GM18498 (cell line): ENCODE data around the gene PFKFB1.
"Not testable (repeated sequence)": the region's sequence is repeated elsewhere in the genome, so short reads cannot be mapped to it uniquely, and the experiment has no call there.

Experiments
- ATAC-seq: cut with Tn5 transposase; IDR thresholded peaks from one replicate; pipeline ENCODE4 v1.9.1; 2021; ENCODE audit warnings: mild to moderate bottlenecking, moderate library complexity; ENCODE audit not compliant: unreplicated experiment

The PFKFB1 gene

DNA sequence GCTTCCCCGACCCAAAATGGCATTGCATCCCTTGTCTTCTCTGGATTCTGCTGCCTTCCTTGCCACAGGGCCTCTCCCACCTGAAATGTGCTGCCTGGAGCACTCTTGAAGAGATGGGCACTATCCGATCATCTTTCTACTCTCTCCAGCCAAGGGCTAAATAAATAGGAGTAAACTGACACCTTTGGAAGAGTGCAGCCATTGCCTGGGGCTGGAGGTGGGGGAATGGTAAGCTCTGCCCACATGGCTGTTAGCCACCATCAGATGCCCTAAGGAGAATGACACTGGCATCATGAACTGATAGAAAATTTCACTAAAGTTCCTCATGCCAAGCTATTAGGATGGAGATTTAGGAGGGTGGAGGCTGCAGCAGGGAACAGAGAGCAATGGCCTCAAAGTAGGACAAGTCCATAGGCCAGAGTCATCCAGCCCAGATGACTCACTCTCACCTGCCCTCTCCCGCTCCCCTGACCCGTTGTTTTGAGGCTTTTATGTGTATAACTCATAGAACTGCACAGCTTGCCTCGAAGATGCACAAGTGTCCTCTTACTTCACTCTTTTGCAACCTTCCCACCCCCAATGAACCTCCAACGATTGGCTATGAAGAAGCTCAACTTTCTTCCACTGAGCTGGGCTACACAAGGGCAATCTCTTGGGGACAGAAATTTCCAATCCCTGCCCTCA is 822 bp upstream of the PFKFB1 start:
- ATAC-seq, result no peak

DNA sequence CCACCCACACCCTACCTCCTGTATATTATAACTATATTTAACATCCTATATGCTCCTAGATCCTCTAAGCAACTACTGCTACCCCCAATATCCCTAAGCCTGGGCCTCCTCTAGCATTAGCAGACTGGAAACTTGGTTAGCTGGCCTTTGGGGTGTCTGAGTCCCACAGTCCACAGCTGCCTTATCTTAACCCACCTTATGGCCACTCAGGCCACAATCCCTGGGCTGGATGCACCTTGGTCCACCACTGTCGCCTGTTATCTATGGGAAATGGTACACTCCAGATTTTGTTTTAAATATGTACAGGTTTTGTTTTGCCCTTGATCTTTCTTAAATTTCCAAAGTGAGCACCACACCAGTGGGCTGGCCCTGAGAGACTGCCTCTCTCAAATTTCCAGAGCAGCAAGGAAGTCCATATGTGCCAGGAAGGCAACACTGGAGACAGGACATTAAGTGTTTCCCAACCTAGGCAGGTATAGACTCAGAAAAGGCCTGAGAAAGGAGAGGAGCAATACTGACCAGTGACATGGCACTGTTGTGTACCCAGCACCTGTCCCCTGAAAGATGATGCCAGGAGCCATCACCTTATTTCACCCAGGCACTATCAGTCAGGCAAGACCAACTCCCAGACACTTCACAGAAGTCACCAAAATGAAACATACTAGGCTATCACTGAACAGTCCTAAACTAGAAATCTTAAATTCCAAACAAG is 921 bp downstream of the PFKFB1 start:
- ATAC-seq, result no peak

DNA sequence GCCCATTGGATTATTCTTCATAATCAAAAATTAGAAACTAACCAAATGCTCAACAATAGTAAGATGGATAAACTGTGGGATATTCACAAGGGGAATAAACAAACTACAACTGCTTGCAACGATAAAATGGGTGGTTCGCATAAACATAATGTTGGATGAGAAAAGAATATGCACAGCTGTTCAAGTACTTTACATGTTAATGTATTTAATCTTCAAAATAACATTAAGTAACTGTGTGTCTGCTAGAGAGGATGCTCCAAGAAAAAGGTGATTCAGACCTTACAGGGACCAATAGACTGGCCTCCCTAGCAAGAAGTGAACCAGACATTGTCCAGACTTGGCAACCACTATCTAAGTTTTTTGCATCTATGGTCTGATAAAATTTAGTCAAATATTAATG is 2.3 kb downstream of the PFKFB1 start:
- ATAC-seq, result no peak

DNA sequence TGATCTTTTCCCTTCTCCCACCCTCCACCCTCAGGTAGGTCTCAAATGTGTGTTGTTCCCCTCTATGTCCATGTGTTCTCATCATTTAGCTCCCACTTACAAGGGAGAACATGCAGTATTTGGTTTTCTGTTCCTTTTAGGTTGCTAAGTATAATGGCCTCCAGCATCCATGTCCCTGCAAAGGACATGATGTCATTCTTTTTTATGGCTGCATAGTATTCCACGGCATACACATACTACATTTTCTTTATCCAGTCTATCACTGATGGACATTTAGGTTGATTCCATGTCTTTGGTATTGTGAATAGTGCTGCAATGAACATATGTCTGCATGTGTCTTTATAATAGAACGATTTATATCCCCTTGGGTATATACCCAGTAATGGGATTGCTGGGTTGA is 10.7 kb downstream of the PFKFB1 start:
- not testable (repeated sequence) for ATAC-seq

DNA sequence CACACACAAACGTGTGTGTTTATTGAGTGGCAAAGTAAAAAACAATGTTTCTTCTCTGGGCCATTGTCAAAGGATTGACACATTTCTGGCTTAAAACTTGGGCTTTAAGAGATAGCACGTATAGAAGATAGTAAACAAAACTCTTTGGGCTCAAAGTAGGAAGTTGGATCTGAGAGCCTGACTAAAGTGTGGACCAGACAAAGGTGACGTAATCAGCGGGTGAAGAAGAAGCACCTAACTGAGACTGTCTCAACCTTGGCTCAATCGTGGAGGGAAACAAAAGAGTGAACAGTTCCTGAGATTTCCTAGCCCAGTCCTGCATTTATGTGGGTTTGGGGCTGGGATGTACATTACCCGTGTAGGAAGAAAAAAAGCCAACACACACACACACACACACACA is 13.7 kb downstream of the PFKFB1 start:
- ATAC-seq, result no peak

DNA sequence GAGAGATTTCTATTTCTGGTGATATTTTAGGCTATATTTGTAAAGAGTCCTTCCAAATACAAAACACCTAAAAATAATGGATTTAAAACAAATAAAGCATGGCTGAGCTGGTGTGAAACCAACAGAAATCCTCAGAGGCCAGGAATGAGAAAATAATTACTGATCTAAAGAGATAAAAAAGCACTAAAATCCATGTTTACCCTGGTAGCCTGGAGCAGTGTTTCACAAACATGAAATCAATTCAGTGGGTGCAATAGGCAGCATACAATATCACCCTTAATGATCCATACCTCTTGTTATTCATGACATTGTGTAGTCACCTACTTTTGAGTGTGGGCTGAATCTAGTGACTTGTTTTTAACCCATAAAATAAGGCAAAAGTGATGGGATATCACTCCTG is 14.6 kb downstream of the PFKFB1 start:
- ATAC-seq, result no peak

DNA sequence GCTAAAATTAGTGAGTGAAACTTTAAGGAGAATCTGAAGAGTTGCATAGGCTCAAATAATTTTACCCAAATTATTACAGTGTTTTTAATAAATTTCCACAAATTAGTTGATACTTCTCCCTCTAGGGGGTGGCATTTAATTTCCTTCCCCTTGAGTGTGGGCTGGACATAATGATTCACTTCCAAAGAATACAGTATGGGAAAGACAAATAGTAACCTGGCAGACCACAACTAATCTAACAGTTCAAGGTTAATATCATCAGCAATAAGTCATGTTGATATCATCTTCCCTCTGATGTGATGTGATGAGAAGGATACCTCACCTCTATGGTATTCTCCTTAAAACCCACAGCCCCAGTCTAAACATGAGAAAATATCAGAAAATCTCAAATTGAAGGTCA is 15.5 kb downstream of the PFKFB1 start:
- ATAC-seq, result no peak

DNA sequence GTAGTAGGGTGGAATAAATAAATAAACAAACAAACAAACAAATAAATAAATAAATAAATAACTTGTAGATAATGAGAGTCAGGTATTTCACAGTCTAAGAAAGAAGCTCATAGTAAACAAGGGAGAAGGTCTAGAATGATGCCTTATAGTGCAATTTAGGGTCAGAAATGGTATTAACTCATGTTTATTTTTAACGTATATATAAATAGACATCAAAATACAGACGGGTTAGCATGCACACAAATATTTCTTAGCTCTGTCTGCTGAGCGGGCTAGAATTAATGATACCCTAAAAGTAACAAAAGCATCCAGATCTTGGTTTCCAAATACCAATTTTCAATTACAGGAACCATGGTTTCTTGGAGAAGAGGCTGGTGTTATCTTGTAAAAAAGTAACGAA is 16.6 kb downstream of the PFKFB1 start:
- ATAC-seq, result no peak

DNA sequence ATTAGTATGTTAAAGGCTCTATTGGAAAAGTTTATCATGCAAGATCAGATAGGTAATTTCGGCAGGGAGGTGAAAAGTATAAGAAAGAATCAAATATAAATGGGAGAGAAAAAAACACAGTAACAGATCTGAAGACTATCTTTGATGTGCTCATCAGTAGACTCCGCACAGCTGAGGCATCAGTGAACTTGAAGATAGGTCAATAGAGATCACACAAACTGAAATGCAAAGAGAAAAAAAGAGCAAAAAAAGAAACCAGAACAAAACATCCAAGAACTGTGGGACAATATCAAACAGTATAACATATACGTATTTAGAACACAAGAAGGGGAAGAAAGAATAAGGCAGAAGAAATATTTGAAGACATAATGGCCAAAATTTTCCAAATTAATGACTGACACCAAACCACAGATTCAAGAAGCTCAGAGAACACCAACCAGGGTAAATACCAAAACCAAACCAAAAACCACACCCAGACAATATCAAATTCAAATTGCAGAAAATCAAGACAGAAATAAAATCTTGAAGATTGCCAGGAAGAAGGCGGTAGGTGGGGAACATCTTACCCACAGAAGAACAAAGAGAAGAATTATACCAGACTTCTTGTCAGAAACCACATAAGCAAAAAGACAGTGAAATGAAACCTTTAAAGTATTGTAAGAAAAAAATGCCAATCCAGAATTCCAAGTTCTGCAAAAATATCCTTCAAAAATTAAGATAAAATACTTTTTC is 29.1 kb downstream of the PFKFB1 start:
- no peak for ATAC-seq

DNA sequence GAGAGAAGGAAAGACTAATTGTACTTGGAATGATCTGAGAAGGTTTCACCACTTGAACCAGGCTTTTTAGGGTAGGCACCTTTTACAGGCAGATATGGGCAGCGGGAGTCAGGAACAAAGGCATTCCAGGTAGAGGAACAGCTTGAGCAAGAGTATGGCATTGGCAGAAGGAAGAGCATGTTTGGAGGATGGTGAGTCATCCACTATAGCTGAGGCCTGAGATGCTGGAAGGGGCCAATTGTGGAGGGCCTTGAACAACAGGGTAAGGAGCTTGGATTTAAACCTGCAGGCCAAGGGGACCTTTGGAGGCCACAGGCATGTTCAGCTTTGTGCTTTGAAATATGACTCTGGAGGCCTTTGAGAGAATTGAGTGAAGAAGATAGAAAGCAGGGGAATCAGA is 32.2 kb downstream of the PFKFB1 start:
- no peak for ATAC-seq

DNA sequence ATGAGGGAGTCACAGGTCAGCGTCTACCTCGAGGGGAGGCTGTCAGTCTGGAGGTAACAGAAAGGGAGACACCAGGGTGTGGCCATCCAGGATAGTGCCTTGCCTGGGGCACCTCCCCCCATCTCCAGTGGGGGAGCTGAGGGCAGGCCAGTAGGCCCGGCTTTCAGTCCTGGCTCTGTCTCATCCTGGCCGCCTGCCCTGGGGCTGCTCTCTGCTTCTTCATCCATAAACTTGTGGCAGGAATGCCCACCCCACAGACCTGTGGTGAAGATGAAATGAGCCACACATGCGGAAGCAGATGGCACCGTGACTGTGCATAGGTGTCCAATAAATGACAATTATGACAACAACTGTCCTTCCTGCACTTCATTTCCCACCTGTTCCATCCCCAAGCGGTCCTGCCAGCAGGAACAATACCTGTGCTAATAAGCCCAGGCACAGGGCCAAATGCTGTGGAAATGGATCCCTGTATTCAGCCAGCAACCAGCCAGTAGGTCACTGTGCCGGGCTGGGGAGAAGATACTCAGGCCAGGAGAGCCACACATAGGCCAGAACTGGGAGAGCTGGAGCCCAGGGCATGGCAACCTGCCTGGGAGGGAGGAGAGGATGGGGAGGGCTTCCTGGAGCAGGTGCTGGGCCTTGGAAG is 43.1 kb downstream of the PFKFB1 start:
- ATAC-seq, result no peak

DNA sequence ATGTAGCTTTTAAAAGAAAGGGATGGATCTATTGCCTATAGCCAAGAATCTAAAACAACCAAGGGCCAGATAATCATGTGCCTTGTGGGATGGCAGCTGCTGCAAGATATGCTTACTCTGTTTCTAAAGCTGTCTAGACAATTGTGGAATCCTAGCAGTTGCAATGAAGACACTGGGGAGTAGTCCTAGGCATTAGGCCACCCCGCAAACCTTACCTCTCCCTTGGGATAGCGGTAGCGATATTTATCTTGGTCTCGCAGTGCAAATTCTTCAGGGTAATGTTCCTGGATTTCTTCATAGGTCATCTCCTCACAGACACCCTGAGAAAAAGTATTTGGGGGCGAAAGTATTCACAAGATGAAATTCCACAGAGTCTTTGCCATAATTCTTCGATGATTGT is 48.8 kb downstream of the PFKFB1 start:
- no peak for ATAC-seq

DNA sequence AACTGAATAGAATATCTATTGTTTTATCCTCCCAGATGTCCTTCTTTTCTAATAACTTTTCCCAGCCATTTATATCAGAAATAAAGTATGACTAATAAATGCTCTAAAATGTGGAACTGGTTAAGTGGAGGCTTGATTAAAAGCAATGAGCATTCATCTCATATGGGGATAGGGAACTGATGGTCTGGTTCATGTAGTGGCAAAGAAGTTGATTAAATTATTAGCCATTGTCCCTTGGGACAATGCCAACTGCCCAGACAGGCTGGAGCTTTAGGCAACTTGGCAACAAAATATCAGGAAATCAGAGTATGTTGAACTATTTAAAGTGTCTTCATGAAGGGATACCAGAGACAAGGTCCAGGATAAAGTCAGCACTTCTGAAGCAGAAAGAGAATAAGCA is 49.2 kb downstream of the PFKFB1 start:
- no peak for ATAC-seq

DNA sequence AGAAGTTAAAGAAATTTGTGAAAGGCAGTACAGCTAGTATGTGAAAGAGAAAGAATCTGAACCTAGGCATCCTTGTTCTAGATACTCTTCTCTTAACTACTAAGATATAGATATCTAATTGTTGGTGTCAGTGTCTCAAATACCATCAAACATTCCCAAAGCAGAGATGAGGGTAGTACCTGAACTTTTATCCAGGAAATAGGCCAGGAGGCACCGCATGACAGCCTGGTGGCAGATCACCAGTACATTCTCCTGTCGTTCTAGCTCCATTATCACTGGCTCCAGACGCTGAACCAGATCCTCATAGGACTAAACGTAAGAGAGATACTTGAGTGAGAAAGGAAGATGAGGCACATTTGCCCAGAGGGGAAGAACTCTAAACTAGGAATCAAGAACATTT is 56.6 kb downstream of the PFKFB1 start:
- ATAC-seq, result no peak

DNA sequence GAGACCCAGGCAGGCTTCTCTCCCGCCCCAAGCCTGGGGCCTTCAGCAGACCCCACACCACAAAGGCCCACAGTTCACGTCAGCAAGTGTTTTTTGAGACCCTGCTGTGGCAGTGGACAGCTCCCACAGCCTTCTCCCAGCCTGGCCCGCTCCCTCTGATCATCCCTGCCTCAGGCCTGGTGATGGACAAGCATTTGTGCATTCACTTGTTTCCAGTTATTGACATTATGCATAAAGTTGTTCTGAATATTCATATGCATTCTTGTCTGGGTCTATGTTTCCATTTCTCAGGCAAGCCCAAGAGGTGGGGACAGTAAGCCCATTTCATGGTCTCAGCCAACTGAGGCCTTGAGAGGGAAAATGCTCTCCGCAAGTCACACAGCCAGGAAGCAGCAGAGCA is 58.7 kb downstream of the PFKFB1 start:
- no peak for ATAC-seq

DNA sequence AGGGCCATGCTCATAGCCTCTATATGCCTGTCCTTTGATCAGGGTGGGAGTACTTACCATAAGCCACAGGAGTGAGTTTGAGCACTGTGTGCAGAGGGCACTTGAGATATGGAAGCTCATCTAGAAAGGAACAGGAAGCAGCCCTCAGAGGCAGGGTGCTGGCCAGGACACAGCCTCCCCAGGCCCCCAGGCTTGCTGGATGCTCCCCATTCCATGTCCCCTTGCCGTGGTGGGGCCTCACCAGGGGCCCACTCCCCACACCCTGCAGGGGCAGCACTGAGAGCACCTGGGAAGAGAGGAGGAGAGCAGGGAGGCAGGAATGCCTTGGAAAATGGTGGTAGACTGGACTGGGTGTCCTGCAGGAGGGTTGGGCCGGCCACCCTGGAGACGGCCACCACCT is 59.1 kb downstream of the PFKFB1 start:
- no peak for ATAC-seq

DNA sequence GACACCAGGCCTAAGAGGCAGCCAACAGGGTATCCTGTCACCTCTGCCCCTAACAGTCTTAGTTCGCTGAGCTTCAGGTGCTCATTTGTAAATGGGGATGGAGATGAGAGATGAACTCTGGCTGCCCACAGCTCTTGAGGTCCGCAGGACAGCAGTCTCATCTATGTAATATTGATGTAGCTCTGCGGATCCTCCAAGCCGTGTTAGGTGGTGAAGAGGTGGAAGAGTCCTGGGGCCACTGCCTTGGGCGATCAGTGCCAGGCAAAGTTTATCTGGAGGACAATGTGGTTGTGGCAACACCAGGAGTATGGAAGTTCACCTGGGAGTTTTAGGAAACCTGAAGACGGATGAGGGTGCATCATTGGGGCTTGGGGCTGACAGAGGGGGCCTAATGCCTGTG is 59.9 kb downstream of the PFKFB1 start:
- no peak for ATAC-seq

DNA sequence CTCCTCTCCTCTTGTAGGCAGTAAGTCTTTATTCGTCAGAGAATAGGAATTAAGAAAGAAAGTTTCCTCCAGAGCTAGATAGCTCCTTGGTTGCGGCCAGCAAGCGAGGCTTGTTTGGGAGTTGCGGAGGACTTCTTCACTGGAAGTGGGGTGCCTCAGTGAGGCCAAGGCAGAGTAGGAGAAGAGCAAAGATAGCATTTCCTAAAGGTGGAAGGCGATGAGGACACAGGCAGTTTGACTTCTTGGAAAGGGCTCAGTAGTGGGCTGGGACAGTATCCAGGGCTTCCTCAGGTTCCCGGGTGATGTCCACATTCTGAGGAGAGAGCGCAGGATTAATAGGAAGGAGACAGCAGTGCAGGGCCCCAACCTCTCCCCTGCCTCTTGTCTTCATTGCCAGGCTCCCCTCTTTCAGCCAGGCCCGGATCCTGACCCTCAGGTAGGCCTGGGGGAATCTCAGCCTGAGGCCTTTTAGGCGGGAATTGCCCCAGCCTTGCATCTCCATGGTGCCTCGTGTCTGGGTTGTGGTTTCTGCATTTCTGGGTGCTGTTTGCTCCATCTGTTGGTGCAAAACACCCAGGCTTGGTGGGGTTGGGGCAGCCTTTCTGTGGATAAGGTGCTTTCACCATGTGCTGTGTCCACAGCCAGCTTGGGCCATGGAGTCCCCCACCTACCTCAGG is 60.7 kb downstream of the PFKFB1 start:
- ATAC-seq, result no peak

DNA sequence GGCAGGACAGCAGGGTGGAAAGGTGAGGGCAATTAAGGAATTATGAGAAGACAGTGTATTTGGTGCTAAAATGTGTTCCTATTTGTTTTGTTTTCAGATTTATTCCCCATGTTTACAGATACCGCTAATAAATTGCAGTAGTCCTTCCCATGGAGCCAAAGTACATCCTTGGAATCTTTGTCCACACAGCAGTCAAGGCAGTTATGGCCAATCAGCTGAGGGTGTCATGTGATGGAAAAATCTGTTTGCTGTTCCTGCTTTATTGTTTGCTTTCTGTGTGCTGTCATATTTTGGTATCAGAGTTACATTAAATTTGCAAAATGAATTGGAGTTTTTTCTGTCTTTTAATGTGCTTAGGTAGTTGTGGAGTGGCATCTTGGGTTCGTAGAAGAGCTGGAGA is 62.9 kb downstream of the PFKFB1 start:
- ATAC-seq, result no peak

DNA sequence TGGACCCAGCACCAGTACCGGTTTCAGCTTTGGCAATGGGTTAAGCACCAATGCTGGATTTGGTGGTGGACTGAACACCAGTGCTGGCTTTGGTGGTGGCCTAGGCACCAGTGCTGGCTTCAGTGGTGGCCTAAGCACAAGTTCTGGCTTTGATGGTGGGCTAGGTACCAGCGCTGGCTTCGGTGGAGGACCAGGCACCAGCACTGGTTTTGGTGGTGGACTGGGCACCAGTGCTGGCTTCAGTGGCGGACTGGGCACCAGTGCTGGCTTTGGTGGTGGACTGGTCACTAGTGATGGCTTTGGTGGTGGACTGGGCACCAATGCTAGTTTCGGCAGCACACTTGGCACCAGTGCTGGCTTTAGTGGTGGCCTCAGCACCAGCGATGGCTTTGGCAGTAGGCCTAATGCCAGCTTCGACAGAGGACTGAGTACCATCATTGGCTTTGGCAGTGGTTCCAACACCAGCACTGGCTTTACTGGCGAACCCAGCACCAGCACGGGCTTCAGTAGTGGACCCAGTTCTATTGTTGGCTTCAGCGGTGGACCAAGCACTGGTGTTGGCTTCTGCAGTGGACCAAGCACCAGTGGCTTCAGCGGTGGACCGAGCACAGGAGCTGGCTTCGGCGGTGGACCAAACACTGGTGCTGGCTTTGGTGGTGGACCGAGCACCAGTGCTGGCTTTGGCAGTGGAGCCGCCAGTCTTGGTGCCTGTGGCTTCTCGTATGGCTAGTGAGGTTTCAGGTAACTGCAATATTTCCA is 63.5 kb downstream of the PFKFB1 start:
- no peak for ATAC-seq
